ENCODE measurements around the gene KIF26B. TPM values are rescaled to one million over a fixed set of nuclear protein-coding genes. Genes with fewer than 3 reads are reported as not detected.

The KIF26B gene
- total and polyA plus RNA-seq, 2 experiments from 2014 or later = 2.5 to 8.0 TPM

- Histone ChIP-seq H4K20me1 (ENCODE audit: insufficient read depth) (no peaks in the 10 kb centered on the region), H3K36me3 (ENCODE audit: low read depth) (no peaks in the 10 kb centered on the region), H3K79me2 (ENCODE audit: insufficient read depth) (no peaks in the 10 kb centered on the region), H3K4me3 (no peak overlapping the region), H3K27ac (no peak overlapping the region), H3F3A (ENCODE audit: insufficient read depth) (no peaks in the 10 kb centered on the region), H2AFZ (no peak overlapping the region), H3K9ac (no peak overlapping the region), H3K4me1 (ENCODE audit: insufficient read depth) (no peaks in the 10 kb centered on the region), H3K9me2 (ENCODE audit: insufficient read depth) (no peaks in the 10 kb centered on the region), H3K27me3 (replicated peaks; ENCODE audit: insufficient read depth) (no peaks in the 10 kb centered on the region), H3K9me3 (ENCODE audit: low read depth) (no peaks in the 10 kb centered on the region), H3K4me2 (ENCODE audit: unreplicated experiment) (no peak overlapping the region)
- no peak for DNase-seq
- in situ Hi-C loops (cut with MboI) = no loop called here
- WGBS, 2 experiments (ENCODE audit: low coverage in 1 of 2, low lambda C conversion rate in 2 of 2, missing lambda C conversion rate in 2 of 2) = 72 to 73% methylated on average over 10 of the region's 10 CpGs
- TF ChIP-seq EZH2phosphoT487 (IDR thresholded peaks at IDR 0.05; ENCODE audit: insufficient read depth, low read depth) (no peak), EZH2 (IDR thresholded peaks at IDR 0.05; ENCODE audit: insufficient read depth, poor library complexity, severe bottlenecking) (no peak)
These were observed 407.0 kb downstream of the KIF26B start for GRCh38 chr1:245561665-245562234.

- no peaks in the 10 kb centered on the region for H4K20me1 ChIP-seq (ENCODE audit: insufficient read depth)
- no peak for TF ChIP-seq EZH2phosphoT487 (IDR thresholded peaks at IDR 0.05; ENCODE audit: insufficient read depth, low read depth)
- TF ChIP-seq EZH2 (IDR thresholded peaks at IDR 0.05; ENCODE audit: insufficient read depth, poor library complexity, severe bottlenecking) = no peak
These were observed 411.3 kb downstream of the KIF26B start for GRCh38 chr1:245566134-245566533.

GRCh38 chr1:245566952-245567351 is 412.2 kb downstream of the KIF26B start:
- Histone ChIP-seq H3K36me3 (ENCODE audit: low read depth) (no peaks in the 10 kb centered on the region), H3K4me2 (ENCODE audit: unreplicated experiment) (no peak overlapping the region), H3K9ac (no peak overlapping the region), H3K9me3 (ENCODE audit: low read depth) (no peaks in the 10 kb centered on the region), H3K79me2 (ENCODE audit: insufficient read depth) (no peaks in the 10 kb centered on the region), H3K9me2 (ENCODE audit: insufficient read depth) (no peaks in the 10 kb centered on the region), H4K20me1 (ENCODE audit: insufficient read depth) (no peaks in the 10 kb centered on the region), H3F3A (ENCODE audit: insufficient read depth) (no peaks in the 10 kb centered on the region), H3K27me3 (replicated peaks; ENCODE audit: insufficient read depth) (no peaks in the 10 kb centered on the region), H3K4me3 (no peak overlapping the region), H2AFZ (no peak overlapping the region), H3K27ac (no peak overlapping the region), H3K4me1 (ENCODE audit: insufficient read depth) (no peaks in the 10 kb centered on the region)
- DNase-seq = peak; percentile 45
- 13% methylated on average over 6 of the region's 6 CpGs for WGBS, 2 experiments (ENCODE audit: low coverage in 1 of 2, low lambda C conversion rate in 2 of 2, missing lambda C conversion rate in 2 of 2)
- in situ Hi-C loops (cut with MboI) = no loop called here
- no peak for TF ChIP-seq EZH2phosphoT487 (IDR thresholded peaks at IDR 0.05; ENCODE audit: insufficient read depth, low read depth)
- no peak for TF ChIP-seq EZH2 (IDR thresholded peaks at IDR 0.05; ENCODE audit: insufficient read depth, poor library complexity, severe bottlenecking)

More at GRCh38 chr1:245566134-245566533, 411.3 kb downstream of the KIF26B start:
- in situ Hi-C loops (cut with MboI) = no loop called here
- Histone ChIP-seq H3K9me3 (ENCODE audit: low read depth) (no peaks in the 10 kb centered on the region), H3F3A (ENCODE audit: insufficient read depth) (no peaks in the 10 kb centered on the region), H3K4me2 (ENCODE audit: unreplicated experiment) (no peak overlapping the region), H3K9ac (no peak overlapping the region), H3K79me2 (ENCODE audit: insufficient read depth) (no peaks in the 10 kb centered on the region), H3K4me1 (ENCODE audit: insufficient read depth) (no peaks in the 10 kb centered on the region), H3K27ac (no peak overlapping the region), H3K36me3 (ENCODE audit: low read depth) (no peaks in the 10 kb centered on the region), H3K27me3 (replicated peaks; ENCODE audit: insufficient read depth) (no peaks in the 10 kb centered on the region), H3K9me2 (ENCODE audit: insufficient read depth) (no peaks in the 10 kb centered on the region), H2AFZ (no peak overlapping the region), H3K4me3 (no peak overlapping the region)
- WGBS, 2 experiments (ENCODE audit: low coverage in 1 of 2, low lambda C conversion rate in 2 of 2, missing lambda C conversion rate in 2 of 2) = 66 to 71% methylated on average over 2 of the region's 2 CpGs
- DNase-seq = no peak

- WGBS, 2 experiments (ENCODE audit: low coverage in 1 of 2, low lambda C conversion rate in 2 of 2, missing lambda C conversion rate in 2 of 2) = 72 to 80% methylated on average over 11 of the region's 11 CpGs
- in situ Hi-C loops (cut with MboI) = no loop called here
- peaks cover 13% of the 10 kb centered on the region for H3K4me1 ChIP-seq (ENCODE audit: insufficient read depth)
- H3K79me2 ChIP-seq (ENCODE audit: insufficient read depth) = no peaks in the 10 kb centered on the region
- no peaks in the 10 kb centered on the region for H3K27me3 ChIP-seq (replicated peaks; ENCODE audit: insufficient read depth)
- H3K27ac ChIP-seq = no peak overlapping the region
- H4K20me1 ChIP-seq (ENCODE audit: insufficient read depth) = no peaks in the 10 kb centered on the region
- H3K4me2 ChIP-seq (ENCODE audit: unreplicated experiment) = no peak overlapping the region
- H3K36me3 ChIP-seq (ENCODE audit: low read depth) = no peaks in the 10 kb centered on the region
- no peaks in the 10 kb centered on the region for H3K9me3 ChIP-seq (ENCODE audit: low read depth)
- H3K9ac ChIP-seq = no peak overlapping the region
- TF ChIP-seq EZH2phosphoT487 (IDR thresholded peaks at IDR 0.05; ENCODE audit: insufficient read depth, low read depth) (no peak), EZH2 (IDR thresholded peaks at IDR 0.05; ENCODE audit: insufficient read depth, poor library complexity, severe bottlenecking) (no peak)
- H3F3A ChIP-seq (ENCODE audit: insufficient read depth) = no peaks in the 10 kb centered on the region
- no peaks in the 10 kb centered on the region for H3K9me2 ChIP-seq (ENCODE audit: insufficient read depth)
- no peak overlapping the region for H2AFZ ChIP-seq
- DNase-seq = no peak
- H3K4me3 ChIP-seq = no peak overlapping the region
These were observed 417.1 kb downstream of the KIF26B start for GRCh38 chr1:245571815-245572294.

Measured in GM23248 (cell line).